ENCODE measurements around the gene NSMCE4A. TPM values are rescaled to one million over a fixed set of nuclear protein-coding genes. Genes with fewer than 3 reads are reported as not detected.

NSMCE4A gene
- total and polyA plus RNA-seq, 2 of the 8 experiments (the other 6 are each of a cell fraction or from before 2014, with no cell fraction given): 48.6 to 66.0 TPM

DNA sequence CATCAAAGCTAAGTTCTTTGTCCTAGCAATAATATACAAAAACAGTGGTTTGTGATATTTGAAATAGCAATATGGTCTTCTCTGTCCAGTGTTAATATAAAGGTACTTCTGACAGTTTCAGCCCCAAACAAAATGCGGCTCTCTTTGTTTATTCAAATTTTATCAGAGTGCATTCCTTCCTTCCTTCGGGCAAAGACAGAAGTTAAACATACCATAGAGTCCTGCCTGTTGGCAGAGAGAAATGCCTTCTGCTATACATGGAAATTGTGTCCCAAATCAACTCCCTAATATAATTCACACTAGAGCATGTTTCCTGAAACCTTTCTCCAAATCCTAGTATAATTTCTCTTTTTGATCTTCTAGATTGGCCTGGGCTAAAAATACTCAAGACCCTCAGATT is 26.0 kb downstream of the NSMCE4A start:
- Histone ChIP-seq H3K14ac (ENCODE audit: insufficient read length) (no peak overlapping the region), H2BK20ac (ENCODE audit: low read length) (no peak overlapping the region), H3K23me2 (ENCODE audit: low read depth, low read length) (no peaks in the 10 kb centered on the region), H3K18ac (ENCODE audit: extremely low read depth, low read length) (no peak overlapping the region), H2AK5ac (ENCODE audit: low read depth, low read length) (no peak overlapping the region), H2BK12ac (ENCODE audit: low read depth, low read length) (no peak overlapping the region), H4K91ac (replicated peaks; ENCODE audit: insufficient read length, low read length) (no peak overlapping the region), H2BK15ac (ENCODE audit: low read length) (no peak overlapping the region), H3K79me2 (ENCODE audit: control insufficient read depth in 1 of 2, insufficient read depth in 2 of 2, low read length in 2 of 2) (no peaks in the 10 kb centered on the region), H3K56ac (replicated peaks; ENCODE audit: insufficient read length, low read depth, low read length) (no peak overlapping the region), H3K4me1 (replicated peaks in 1 of 4; ENCODE audit: control insufficient read depth in 3 of 4, insufficient read depth in 4 of 4, low read length in 3 of 4) (no peaks in the 10 kb centered on the region; a peak in 1 of 7 replicates), H3K4me3 (ENCODE audit: extremely low read depth in 1 of 4, insufficient read depth in 2 of 4, low read depth in 3 of 4, low read length in 4 of 4) (no peak overlapping the region), H3K36me3 (ENCODE audit: control insufficient read depth in 2 of 4, insufficient read depth in 4 of 4, low read length in 3 of 4) (no peaks in the 10 kb centered on the region), H3K27me3 (replicated peaks in 1 of 4; ENCODE audit: control insufficient read depth in 3 of 4, extremely low read depth in 1 of 4, insufficient read depth in 3 of 4, low read length in 3 of 4) (no peaks in the 10 kb centered on the region), H2AFZ (ENCODE audit: low read length) (no peak overlapping the region), H4K5ac (ENCODE audit: insufficient read length, low read depth, low read length) (no peak overlapping the region), H3K27ac (ENCODE audit: low read depth, low read length) (no peak overlapping the region), H4K8ac (ENCODE audit: extremely low read depth, insufficient read depth, low read length) (no peak overlapping the region), H4K20me1 (replicated peaks in 1 of 2; ENCODE audit: control insufficient read depth in 1 of 2, insufficient read depth in 2 of 2, low read length in 2 of 2) (no peaks in the 10 kb centered on the region), H3K9me3 (ENCODE audit: insufficient read depth in 2 of 2, low read depth in 1 of 2, low read length in 1 of 2) (no peaks in the 10 kb centered on the region), H2BK5ac (ENCODE audit: low read depth, low read length) (no peak overlapping the region), H3K23ac (ENCODE audit: insufficient read length) (no peak overlapping the region), H2BK120ac (replicated peaks; ENCODE audit: low read depth, low read length) (no peak overlapping the region), H3K4ac (replicated peaks; ENCODE audit: insufficient read length, low read depth, low read length) (no peak overlapping the region), H3K9ac (replicated peaks in 1 of 4; ENCODE audit: extremely low read depth in 1 of 4, low read depth in 3 of 4, low read length in 3 of 4) (no peak overlapping the region), H3K4me2 (ENCODE audit: insufficient read depth in 1 of 2, low read depth in 2 of 2, low read length in 2 of 2) (no peak overlapping the region), H3K79me1 (ENCODE audit: low read depth, low read length) (no peaks in the 10 kb centered on the region)
- FAIRE-seq (no peak), DNase-seq (ENCODE audit: low read depth in 1 of 2, low spot score in 2 of 2) (no peak)
- POLR2A ChIA-PET (ENCODE audit: partially characterized antibody): interaction anchor here (3.9 kb wide), 1 partner anchor 21 kb away, joined by 17 read pairs; the partner anchor contains the start of gene ATE1
- no peak for TF ChIP-seq TEAD4 (IDR thresholded peaks at IDR 0.05; ENCODE audit: low read depth, low read length)
- no peak for TF ChIP-seq CEBPB (IDR thresholded peaks at IDR 0.05; ENCODE audit: low read depth, low read length)
- no peak for TF ChIP-seq CREB1 (IDR thresholded peaks at IDR 0.05)
- no peak for TF ChIP-seq SP4 (IDR thresholded peaks at IDR 0.05; ENCODE audit: low read length)
- TF ChIP-seq HDAC6 (IDR thresholded peaks at IDR 0.05; ENCODE audit: low read depth, low read length): no peak
- TF ChIP-seq, protein P1, sequence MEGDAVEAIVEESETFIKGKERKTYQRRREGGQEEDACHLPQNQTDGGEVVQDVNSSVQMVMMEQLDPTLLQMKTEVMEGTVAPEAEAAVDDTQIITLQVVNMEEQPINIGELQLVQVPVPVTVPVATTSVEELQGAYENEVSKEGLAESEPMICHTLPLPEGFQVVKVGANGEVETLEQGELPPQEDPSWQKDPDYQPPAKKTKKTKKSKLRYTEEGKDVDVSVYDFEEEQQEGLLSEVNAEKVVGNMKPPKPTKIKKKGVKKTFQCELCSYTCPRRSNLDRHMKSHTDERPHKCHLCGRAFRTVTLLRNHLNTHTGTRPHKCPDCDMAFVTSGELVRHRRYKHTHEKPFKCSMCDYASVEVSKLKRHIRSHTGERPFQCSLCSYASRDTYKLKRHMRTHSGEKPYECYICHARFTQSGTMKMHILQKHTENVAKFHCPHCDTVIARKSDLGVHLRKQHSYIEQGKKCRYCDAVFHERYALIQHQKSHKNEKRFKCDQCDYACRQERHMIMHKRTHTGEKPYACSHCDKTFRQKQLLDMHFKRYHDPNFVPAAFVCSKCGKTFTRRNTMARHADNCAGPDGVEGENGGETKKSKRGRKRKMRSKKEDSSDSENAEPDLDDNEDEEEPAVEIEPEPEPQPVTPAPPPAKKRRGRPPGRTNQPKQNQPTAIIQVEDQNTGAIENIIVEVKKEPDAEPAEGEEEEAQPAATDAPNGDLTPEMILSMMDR (IDR thresholded peaks at IDR 0.05; ENCODE audit: control extremely low read depth in 1 of 3, insufficient read depth in 1 of 3, low read depth in 1 of 3, low read length in 3 of 3): no peak
- 90% methylated on average over 2 of the region's 2 CpGs; no CpG with 5 or more reads in 1 of the 2 experiments for WGBS, 2 experiments (ENCODE audit: extremely low coverage in 1 of 2, insufficient coverage in 1 of 2, insufficient read length in 1 of 2, insufficient replicate concordance in 2 of 2, low coverage in 1 of 2, low lambda C conversion rate in 2 of 2, missing lambda C conversion rate in 1 of 2)
- CTCF ChIA-PET (ENCODE audit: partially characterized antibody): interaction anchor here (0.7 to 1.0 kb wide), 2 partner anchors 50 to 1348 kb away, joined by 3 read pairs; no protein-coding TSS in a partner anchor

All from H1 (cell line).